Measurements from ENCODE around the gene SSTR3.

Gene SSTR3

GRCh38 chr22:37187891-37188761, 24.2 kb downstream of the SSTR3 start, which contains the start of gene C1QTNF6:
Gene C1QTNF6 (minus strand): TSS chr22:37188247. CDS start chr22:37188213, 34 bp downstream.
- DNase-seq (ENCODE audit: low read depth), result no peak

GRCh38 chr22:37187552-37187890, 24.8 kb downstream of the SSTR3 start:
- H3K4me3 ChIP-seq (ENCODE audit: low read depth, low read length), result peak overlapping the region; percentile 44
- no peak for TF ChIP-seq CTCF (IDR thresholded peaks at IDR 0.05; ENCODE audit: low read depth, low read length, missing control alignments)
- DNase-seq (ENCODE audit: low read depth), result no peak
- in situ Hi-C loops (cut with HindIII; ENCODE audit: low sequenced_read_pairs), result no loop called here

More at GRCh38 chr22:37187891-37188761, 24.2 kb downstream of the SSTR3 start, which contains the start of gene C1QTNF6:
- TF ChIP-seq CTCF (IDR thresholded peaks at IDR 0.05; ENCODE audit: low read depth, low read length, missing control alignments), result no peak
- peak within 1 kb of the TSS; percentile 44 for H3K4me3 ChIP-seq (ENCODE audit: low read depth, low read length)
- in situ Hi-C loops (cut with HindIII; ENCODE audit: low sequenced_read_pairs), result no loop called here

- peak overlapping the region; percentile 44 for H3K4me3 ChIP-seq (ENCODE audit: low read depth, low read length)
- TF ChIP-seq CTCF (IDR thresholded peaks at IDR 0.05; ENCODE audit: low read depth, low read length, missing control alignments), result no peak
- DNase-seq (ENCODE audit: low read depth), result no peak
- in situ Hi-C loops (cut with HindIII; ENCODE audit: low sequenced_read_pairs), result no loop called here
Measured at GRCh38 chr22:37186997-37187522, 25.2 kb downstream of the SSTR3 start.

GRCh38 chr22:37186228-37186996, 25.9 kb downstream of the SSTR3 start:
- DNase-seq (ENCODE audit: low read depth), result peak; percentile 63
- no peak for TF ChIP-seq CTCF (IDR thresholded peaks at IDR 0.05; ENCODE audit: low read depth, low read length, missing control alignments)
- in situ Hi-C loops (cut with HindIII; ENCODE audit: low sequenced_read_pairs), result no loop called here
- no peak overlapping the region for H3K4me3 ChIP-seq (ENCODE audit: low read depth, low read length)

GRCh38 chr22:37185646-37186227, 26.5 kb downstream of the SSTR3 start:
- in situ Hi-C loops (cut with HindIII; ENCODE audit: low sequenced_read_pairs), result no loop called here
- DNase-seq (ENCODE audit: low read depth), result no peak
- TF ChIP-seq CTCF (IDR thresholded peaks at IDR 0.05; ENCODE audit: low read depth, low read length, missing control alignments), result no peak
- H3K4me3 ChIP-seq (ENCODE audit: low read depth, low read length), result no peak overlapping the region
